HCEC 1CT (cell line): ENCODE data around the gene MC4R.
"Not testable (repeated sequence)": the region's sequence is repeated elsewhere in the genome, so short reads cannot be mapped to it uniquely, and the experiment has no call there.

Source experiments
- DNase-seq: peaks from one replicate; pipeline ENCODE4 v3.0.0-alpha.2; 2017

The MC4R gene

DNA sequence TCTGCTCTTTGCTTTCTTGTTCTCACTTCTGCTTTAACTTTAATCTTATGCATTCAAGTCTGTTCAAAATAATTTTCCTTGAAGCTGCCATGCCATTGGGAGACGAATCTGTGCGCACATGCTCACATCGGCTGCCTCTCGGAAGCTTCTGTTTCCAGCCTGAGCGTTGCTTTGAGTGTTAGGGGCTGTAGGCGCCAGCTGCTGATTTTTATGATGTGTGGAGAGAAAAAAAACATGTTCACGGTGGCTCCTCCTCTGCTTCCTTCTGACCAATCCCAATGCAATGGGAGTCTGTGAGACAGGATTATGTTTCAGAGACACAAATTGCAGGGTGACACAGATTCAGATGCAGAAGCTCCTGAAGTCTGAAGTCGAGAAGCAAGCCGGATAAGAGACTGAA lies at the start of gene MC4R:
MC4R (minus strand) TSS at position 180 of the 400 bp plus-strand sequence. CDS start 426 bp downstream, outside the sequence.
- peak; percentile 46 for DNase-seq

DNA sequence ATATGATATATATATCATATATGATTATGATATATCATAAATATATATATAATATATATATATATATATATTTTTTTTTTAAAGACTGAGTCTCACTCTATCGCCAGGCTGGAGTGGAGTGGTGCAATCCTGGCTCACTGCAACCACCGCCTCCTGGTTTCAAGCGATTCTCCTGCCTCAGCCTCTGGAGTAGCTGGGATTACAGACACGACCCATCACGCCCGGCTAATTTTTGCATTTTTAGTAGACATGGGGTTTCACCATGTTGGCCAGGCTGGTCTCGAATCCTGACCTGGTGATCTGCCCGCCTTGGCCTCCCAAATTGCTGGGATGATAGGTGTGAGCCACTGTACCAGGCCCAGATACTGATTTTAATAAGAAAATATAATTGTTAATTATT lies 49.7 kb upstream of the MC4R start:
- DNase-seq = not testable (repeated sequence)

GRCh38 chr18:60421356-60422118 lies 49.0 kb upstream of the MC4R start:
- no peak for DNase-seq

DNA sequence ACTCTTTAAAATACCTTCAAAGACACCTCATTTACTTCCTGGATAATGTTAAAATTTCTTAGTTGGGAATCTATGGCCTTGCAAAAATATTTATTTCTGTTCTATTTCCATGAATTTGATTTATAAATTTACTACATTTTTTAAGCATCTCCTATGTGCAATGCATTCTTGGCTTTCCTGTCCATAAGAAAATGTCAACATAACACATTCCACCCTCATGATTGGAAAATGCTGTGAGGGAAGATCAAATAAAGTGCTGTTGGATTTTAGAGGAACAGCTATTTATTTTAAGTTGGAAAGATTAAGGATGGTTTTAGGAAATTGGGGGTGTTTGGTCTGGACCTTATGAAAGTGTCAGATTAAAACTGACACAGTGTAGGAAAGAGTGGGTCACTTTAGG lies 45.4 kb upstream of the MC4R start:
- DNase-seq = no peak

DNA sequence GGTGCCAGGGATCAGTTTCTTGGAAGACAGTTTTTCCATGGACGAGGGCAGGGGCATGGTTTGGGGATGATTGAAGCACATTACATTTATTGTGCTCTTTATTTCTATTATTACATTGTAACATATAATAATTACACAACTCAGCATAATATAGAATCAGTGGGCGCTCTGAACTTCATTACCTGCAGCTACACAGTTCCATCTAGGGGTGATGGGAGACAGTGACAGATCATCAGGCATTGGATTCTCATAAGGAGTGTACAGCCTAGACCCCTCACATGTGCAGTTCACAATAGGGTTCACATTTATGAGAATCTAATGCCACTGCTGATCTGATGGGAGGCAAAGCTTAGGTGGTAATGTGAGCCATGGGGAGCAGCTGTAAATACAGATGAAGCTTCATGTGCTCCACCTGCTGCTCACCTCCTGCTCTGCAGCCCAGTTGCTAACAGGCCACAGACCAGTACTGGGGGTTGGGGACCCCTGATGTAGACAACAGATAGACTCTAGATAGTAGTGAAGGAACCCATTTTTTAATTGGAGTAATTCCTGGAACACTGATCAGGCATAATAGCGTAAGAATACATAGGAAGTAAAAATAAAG lies 41.5 kb upstream of the MC4R start:
- DNase-seq = peak; percentile 18

GRCh38 chr18:60411715-60412114 lies 39.1 kb upstream of the MC4R start:
- no peak for DNase-seq

DNA sequence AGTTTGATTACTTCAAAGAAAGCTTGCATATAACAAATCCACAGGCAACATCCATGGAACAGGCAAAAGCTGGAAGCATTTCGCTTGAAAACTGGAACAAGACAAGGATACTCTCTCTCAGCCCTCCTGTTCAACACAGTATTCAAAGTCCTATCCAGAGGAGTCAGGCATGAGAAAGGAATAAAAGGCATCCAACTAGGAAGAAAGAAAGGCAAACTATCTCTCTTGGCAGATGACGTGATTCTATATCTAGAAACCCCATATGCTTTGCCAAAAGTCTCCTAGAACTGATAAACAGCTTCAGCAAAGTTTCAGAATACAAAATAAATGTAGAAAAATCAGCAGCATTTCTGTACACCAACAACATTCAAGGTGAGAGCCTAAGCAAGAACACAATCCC lies 34.1 kb upstream of the MC4R start:
- no peak for DNase-seq

GRCh38 chr18:60404486-60405085 lies 32.0 kb upstream of the MC4R start:
- no peak for DNase-seq

- DNase-seq = no peak
These were observed 28.8 kb upstream of the MC4R start for GRCh38 chr18:60401346-60401745.

DNA sequence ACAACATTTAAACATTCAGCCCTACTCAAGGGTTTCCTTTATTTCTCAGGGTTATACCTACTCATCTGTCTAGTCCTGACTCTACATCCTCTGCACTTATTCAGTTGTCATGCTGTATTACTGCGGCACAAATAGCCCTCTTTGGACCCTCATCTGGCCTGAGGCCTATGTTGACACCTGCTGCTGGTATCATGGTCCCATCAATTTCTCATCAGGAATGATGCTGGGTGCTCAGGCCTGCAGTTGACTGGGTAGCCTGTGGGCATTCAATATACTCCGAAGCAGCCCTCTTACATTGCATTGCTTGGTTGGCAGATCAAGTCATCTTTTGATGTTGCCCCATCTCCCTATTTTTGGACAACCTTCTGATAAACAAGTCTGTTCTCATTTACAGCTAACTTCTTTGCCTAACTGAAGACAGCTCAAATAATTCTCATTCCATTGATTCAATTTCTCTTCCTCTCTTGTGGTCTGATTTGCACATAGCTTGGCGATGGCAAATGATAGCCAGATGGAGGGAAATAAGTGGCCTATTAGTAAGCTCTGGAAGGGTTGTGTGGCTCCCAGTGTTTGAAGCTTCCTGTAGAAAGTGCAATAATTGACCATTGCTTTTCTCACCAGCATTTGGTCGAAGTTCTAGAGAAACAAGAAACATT lies 19.1 kb upstream of the MC4R start:
- no peak for DNase-seq

DNA sequence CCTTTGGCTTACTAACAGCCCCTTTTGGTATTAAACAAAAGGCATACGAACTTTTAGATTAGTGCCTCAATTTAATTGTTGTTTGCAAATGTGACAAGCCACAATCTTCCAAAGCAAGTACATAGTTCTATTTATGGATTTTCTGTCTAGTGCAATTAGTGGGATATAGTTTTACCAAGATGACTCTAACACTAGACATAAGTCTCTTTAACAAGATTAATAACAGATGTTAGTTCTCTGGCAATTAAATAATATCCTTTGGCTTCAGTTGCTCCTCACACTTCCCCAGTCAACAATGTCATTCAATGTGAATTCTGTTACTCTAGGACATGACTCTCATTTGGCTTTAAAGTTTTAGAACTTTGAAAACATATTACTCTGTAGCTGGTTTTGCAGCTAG lies 16.7 kb upstream of the MC4R start:
- DNase-seq = no peak

- DNase-seq = no peak
These were observed 13.1 kb upstream of the MC4R start for GRCh38 chr18:60385693-60386092.

DNA sequence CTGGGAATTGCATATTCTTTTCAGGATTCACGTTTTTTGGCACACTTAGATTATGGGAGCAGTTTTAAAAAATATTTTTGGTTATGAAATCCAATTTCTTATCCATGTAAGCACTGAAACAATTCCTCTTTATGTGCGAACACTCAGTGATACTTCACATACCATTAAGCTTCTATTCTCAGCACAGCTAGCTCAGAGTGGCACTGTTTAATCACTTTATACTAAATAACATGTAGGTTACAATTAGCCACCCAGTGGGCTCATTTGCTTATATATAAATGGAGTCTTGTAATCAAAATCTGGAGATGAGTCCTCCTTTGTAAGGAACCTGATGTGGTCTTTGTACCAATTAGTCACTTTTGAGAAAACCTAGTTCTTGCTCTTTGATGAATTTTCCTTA lies 11.3 kb upstream of the MC4R start:
- no peak for DNase-seq

GRCh38 chr18:60377778-60378469 lies 5.3 kb upstream of the MC4R start:
- no peak for DNase-seq

DNA sequence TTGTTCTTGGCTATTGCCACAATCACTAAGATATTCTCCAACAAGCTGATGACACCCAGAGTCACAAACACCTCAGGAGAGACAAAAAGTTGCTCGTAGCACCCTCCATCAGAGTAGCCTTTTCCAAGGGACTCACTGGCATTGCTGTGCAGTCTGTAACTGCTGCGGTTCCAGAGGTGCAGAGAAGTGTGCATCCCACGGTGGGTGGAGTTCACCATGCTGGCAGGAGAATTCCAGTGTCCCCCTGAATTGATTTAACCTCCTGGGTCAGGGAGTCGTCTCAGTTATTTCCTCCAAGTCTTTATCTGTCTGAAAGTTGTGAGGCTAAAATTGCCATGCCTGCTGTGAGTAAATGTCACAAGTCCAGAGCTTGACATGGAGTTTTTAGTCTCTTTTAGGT lies 443 bp downstream of the MC4R start:
- DNase-seq = no peak

DNA sequence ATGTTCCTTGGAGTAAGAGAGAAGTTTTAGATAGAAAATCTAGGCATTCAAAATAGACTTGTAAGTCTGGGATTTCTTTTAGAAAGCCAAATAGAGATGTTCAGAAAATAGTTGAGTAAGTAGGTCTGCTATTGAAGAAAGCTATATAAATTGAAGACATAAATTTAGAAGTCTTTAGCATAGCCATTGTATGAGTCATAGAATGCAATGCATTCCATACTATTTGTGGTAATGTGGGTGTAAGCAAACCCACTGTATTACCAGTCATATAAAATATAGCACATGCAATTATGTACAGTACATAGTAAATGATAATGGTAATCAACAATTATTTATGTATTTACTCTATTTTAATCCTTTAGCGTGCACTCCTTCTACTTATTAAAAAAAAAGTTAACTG lies 14.1 kb downstream of the MC4R start:
- peak; percentile 43 for DNase-seq

GRCh38 chr18:60350941-60351340 lies 21.6 kb downstream of the MC4R start:
- no peak for DNase-seq

GRCh38 chr18:60350150-60350549 lies 22.4 kb downstream of the MC4R start:
- no peak for DNase-seq

DNA sequence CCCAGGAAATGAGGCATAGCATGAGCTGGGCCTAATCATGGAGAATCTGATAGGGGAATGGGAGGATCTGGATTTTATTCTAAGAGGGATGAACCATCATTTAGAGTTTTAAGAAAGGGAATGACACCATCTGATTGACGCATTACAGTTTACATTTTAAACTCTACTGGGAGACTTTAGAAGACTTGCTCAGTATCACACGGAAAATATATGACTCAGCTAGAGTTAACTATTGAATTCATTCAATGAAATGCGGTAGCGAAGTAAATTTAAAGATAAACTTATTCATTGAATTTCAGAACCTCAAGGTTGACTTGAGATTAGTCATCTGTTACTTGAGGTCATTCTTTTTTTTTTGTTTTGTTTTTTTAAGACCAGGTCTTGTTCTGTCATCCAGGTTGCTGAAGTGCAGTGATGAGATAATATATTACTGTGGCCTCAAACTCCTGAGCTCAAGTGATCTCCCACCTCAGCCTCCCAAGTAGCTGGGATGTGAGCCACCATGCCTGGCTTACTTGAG lies 25.0 kb downstream of the MC4R start:
- DNase-seq = no peak

GRCh38 chr18:60339018-60339417 lies 33.6 kb downstream of the MC4R start:
- DNase-seq = no peak

- DNase-seq = no peak
These were observed 40.7 kb downstream of the MC4R start for GRCh38 chr18:60331890-60332289.

DNA sequence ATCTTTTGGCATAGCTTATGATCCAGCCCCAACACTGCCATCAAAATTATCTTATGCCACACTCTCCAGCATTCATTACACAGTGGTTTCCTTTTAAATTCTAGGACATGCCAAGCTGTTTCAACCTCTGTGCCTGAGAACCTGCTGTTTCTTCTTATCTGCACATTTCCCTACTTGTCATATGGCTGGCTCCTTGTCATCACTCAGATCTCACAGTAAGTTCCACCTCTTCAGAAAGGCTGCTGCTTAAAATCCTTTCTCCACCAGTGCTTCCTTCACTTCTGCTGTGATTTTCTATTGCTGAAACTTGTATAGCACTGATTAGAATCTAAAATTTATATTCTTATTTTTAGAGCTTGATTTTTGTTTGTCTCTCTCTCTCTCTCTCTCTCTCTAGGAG lies 43.4 kb downstream of the MC4R start:
- no peak for DNase-seq

GRCh38 chr18:60327880-60328279 lies 44.7 kb downstream of the MC4R start:
- DNase-seq = no peak
